Transverse colon (tissue), 4 donors: ENCODE measurements around the gene FHIP2A. TPM values are rescaled to one million over a fixed set of nuclear protein-coding genes. Genes with fewer than 3 reads are reported as not detected.

Experiments
- DNase-seq: peaks from one replicate; pipeline ENCODE4 v3.0.0-alpha.2; 2019
- H3K27ac ChIP-seq, 4 donors: fragments of 200-600 bp; sonication (generic); 2 replicates each; pipeline ENCODE4 v1.5.1; 2016 to 2018; ENCODE audit warnings: inconsistent platforms in 4 of 4
- H3K27me3 ChIP-seq: fragments of 200-600 bp; sonication (generic); 2 replicates; pipeline ENCODE4 v1.5.1; 2017; ENCODE audit warnings: inconsistent platforms
- H3K36me3 ChIP-seq, 4 donors: fragments of 200-600 bp; sonication (generic); 2 replicates each; pipeline ENCODE4 v1.5.1; 2017 to 2019; ENCODE audit warnings: inconsistent platforms in 4 of 4
- H3K4me1 ChIP-seq, 4 donors: fragments of 200-600 bp; sonication (generic); 2 replicates each; pipeline ENCODE4 v1.5.1; 2017 to 2020; ENCODE audit warnings: inconsistent platforms in 4 of 4
- H3K4me3 ChIP-seq, 4 donors: fragments of 200-600 bp; sonication (generic); 1 replicate in 1 of 4; 2 replicates in 3 of 4; pipeline versions ENCODE4 v1.5.1 to v1.6.1; 2017 to 2019; ENCODE audit warnings: inconsistent platforms in 4 of 4
- H3K9me3 ChIP-seq, 2 donors: fragments of 200-600 bp; sonication (generic); 2 replicates each; pipeline ENCODE4 v1.5.1; 2017 to 2019; ENCODE audit warnings: inconsistent platforms in 2 of 2
- EP300 ChIP-seq: sonication (generic); formaldehyde crosslinking; IDR thresholded peaks from one replicate; pipeline ENCODE4 v1.6.1; 2017; ENCODE audit warnings: antibody characterized with exemption, low read depth
- POLR2A ChIP-seq: fragments of 450-650 bp; IDR thresholded peaks from one replicate; pipeline ENCODE4 v1.6.1; 2016; ENCODE audit warnings: antibody characterized with exemption, mild to moderate bottlenecking, moderate library complexity
- POLR2AphosphoS5 ChIP-seq, 3 donors: sonication (generic); formaldehyde crosslinking; IDR thresholded peaks; one replicate each; pipeline ENCODE4 v1.6.1; 2016; ENCODE audit warnings: antibody characterized with exemption in 3 of 3
- WGBS, 2 donors: methylation state at CpG; one replicate each; pipeline ENCODE4 v1.1.5; 2018; ENCODE audit warnings: low coverage in 1 of 2; 5-methylcytosine and 5-hydroxymethylcytosine counted together
- in situ Hi-C, 4 donors: fragments of 200-750 bp; cut with MboI; loops; one replicate each; pipeline versions ENCODE4 v1.15.0 to v1.15.1; 2017; ENCODE audit warnings: low sequenced_read_pairs in 3 of 4, low pct_ligation_motif_present in 1 of 4, low pct_unique_long_range_greater_than_20kb in 1 of 4
- intact Hi-C: fragments of 100-400 bp; cut with DNase I; formaldehyde crosslinking; loops from one replicate; pipeline ENCODE4 v1.15.1; 2023; ENCODE audit warnings: low total_unique reads
- total RNA-seq, 4 donors: library from RNA; depleted of rRNA; stranded (reverse); fragments of >200 nt; gene quantifications; one replicate each; pipeline ENCODE4 v1.1.0, GENCODE V29; 2016
- TF ChIP-seq, protein P1 (sequence below), 5 experiments: fragments of 200-600 bp in 3 of 5; fragments of 450-650 bp in 2 of 5; sonication (generic) in 3 of 5; IDR thresholded peaks; 1 replicate in 2 of 5; 2 replicates in 3 of 5; pipeline ENCODE4 v1.5.1; 2016 to 2017; ENCODE audit warnings: antibody characterized with exemption in 5 of 5, inconsistent platforms in 3 of 5, mild to moderate bottlenecking in 2 of 5, moderate library complexity in 1 of 5

FHIP2A gene
- total RNA-seq, 4 donors from 2014 or later: 17.2 to 218 (median 25.5) TPM

DNA sequence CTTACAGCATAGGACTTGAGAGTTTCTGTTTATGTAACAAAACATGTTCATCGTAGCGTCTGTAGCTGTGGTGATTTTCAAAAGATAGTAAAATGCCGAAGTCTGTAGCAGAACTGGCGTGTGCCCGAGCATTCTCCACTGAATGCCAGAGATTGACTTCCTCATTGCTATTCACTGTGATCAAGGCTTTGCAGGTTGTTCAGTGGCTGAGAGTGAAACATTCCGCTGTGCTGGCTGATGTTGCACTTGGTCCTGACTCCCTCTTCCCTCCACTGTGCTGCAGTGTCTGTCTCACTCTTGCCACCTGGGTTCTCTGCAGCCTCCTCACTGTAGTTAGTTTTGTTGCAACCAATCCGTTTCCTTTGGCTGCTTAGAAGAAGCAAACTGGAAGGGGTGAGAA lies 37.6 kb downstream of the FHIP2A start:
- Histone ChIP-seq H3K4me1 (peaks cover 0 to 13% (median 11%) of the 10 kb centered on the region in 4 donors), H3K36me3 (peaks cover 0 to 38% (median 17%) of the 10 kb centered on the region in 4 donors), H3K4me3 (no peak overlapping the region), H3K27me3 (no peaks in the 10 kb centered on the region), H3K9me3 (no peaks in the 10 kb centered on the region), H3K27ac (no peak overlapping the region)
- WGBS, 2 donors: 38 to 55% methylated on average over 4 to 7 of the region's 7 CpGs
- in situ Hi-C loops: loop anchor here in 1 of 4 donors (25.0 kb wide), 1 partner anchor 253 kb away; no protein-coding TSS in a partner anchor
- DNase-seq: peak; percentile 11
- intact Hi-C loops: no loop called here
- no peak for TF ChIP-seq POLR2A
- TF ChIP-seq EP300: no peak
- no peak for TF ChIP-seq POLR2AphosphoS5 (IDR thresholded peaks at IDR 0.05)
- TF ChIP-seq, protein P1, sequence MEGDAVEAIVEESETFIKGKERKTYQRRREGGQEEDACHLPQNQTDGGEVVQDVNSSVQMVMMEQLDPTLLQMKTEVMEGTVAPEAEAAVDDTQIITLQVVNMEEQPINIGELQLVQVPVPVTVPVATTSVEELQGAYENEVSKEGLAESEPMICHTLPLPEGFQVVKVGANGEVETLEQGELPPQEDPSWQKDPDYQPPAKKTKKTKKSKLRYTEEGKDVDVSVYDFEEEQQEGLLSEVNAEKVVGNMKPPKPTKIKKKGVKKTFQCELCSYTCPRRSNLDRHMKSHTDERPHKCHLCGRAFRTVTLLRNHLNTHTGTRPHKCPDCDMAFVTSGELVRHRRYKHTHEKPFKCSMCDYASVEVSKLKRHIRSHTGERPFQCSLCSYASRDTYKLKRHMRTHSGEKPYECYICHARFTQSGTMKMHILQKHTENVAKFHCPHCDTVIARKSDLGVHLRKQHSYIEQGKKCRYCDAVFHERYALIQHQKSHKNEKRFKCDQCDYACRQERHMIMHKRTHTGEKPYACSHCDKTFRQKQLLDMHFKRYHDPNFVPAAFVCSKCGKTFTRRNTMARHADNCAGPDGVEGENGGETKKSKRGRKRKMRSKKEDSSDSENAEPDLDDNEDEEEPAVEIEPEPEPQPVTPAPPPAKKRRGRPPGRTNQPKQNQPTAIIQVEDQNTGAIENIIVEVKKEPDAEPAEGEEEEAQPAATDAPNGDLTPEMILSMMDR (IDR thresholded peaks at IDR 0.05): no peak

DNA sequence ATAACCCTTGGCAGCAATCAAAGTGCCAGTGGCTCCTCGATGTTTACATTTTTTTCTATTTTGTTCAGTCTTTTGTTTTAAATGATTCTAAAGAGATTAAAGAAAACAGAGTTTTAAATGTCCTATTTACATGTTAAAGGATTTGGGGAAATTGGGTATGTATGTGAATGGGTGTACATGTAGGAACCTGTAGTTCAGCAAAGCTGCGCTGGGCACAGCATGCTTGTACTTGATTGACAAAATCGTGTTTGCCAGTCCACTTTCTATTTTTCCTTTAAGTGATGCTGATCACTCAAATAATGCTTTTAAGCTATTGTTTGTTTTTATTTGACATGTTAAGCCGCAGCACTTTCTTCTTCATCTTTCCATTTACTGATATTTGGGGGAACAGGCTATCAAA lies 40.9 kb downstream of the FHIP2A start:
- Histone ChIP-seq H3K9me3 (no peaks in the 10 kb centered on the region), H3K4me1 (peaks cover 0 to 13% (median 10%) of the 10 kb centered on the region in 4 donors), H3K4me3 (no peak overlapping the region), H3K27ac (no peak overlapping the region), H3K27me3 (no peaks in the 10 kb centered on the region), H3K36me3 (peaks cover 0 to 22% (median 9%) of the 10 kb centered on the region in 4 donors)
- in situ Hi-C loops: loop anchor here in 1 of 4 donors (25.0 kb wide), 1 partner anchor 250 kb away; no protein-coding TSS in a partner anchor
- TF ChIP-seq EP300: no peak
- TF ChIP-seq POLR2A: no peak
- TF ChIP-seq, protein P1 (IDR thresholded peaks at IDR 0.05): no peak
- no peak for TF ChIP-seq POLR2AphosphoS5 (IDR thresholded peaks at IDR 0.05)
- intact Hi-C loops: no loop called here
- 94 to 97% methylated on average over 4 of the region's 4 CpGs for WGBS, 2 donors
- DNase-seq: no peak

DNA sequence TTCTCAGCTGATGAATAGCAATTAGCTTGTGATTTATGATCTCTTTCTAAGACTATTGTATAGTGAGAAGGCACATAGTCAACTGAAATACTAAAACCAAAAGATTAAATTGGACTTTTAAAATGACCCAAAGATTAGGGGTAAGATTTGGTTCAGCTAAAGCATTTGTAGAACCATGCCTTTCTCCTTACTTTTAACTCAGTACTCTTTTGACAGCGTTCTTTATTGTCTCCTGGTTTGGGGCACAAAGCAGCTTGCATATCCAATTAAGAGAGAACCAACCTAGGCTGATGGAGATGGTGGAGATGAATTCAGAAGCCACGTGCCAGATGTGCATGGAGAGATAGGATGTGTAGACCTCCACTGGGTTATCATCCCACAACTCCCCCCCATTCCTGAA lies 45.8 kb downstream of the FHIP2A start:
- no peak for TF ChIP-seq POLR2AphosphoS5 (IDR thresholded peaks at IDR 0.05)
- TF ChIP-seq, protein P1 (IDR thresholded peaks at IDR 0.05): no peak
- TF ChIP-seq POLR2A: no peak
- TF ChIP-seq EP300: no peak
- no peak overlapping the region for H3K27ac ChIP-seq
- H3K4me3 ChIP-seq: no peak overlapping the region
- no peaks in the 10 kb centered on the region for H3K27me3 ChIP-seq
- in situ Hi-C loops: loop anchor here in 1 of 4 donors (25.0 kb wide), 1 partner anchor 245 kb away; no protein-coding TSS in a partner anchor
- intact Hi-C loops: no loop called here
- H3K9me3 ChIP-seq: no peaks in the 10 kb centered on the region
- peaks cover 0 to 4% (median 0%) of the 10 kb centered on the region in 4 donors for H3K36me3 ChIP-seq
- no peak for DNase-seq
- H3K4me1 ChIP-seq: no peaks in the 10 kb centered on the region
- 77 to 98% methylated on average over 2 of the region's 2 CpGs for WGBS, 2 donors

DNA sequence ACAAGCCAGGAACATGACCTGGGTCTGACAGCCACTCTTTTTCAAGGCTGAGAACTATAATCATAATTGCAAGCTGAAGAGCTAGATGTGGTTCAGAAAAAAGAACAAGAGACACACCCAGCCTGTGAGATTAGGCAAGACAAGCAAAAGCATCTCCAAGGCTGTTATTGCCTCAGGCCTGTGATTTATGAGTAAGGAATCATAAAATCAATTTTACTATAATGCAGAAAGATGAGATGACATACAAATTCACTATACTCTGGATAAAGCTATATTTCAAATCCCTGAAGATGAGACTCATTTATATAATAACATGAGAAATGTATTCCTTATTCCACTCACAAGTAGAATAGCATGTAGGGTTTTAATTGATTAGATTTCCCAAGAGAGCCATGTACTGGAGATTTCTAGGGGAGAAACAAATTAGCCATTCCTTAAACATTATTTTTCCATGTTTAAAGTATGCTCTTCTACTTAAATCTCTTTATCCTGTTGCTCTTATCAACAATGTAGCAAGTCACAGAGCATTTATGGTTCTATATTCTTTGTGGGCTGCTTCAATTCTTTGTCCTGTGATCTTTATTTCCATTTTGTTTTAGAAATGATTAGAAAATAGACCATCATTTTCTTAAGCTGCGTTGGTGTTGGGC lies 47.4 kb downstream of the FHIP2A start:
- WGBS, 2 donors: 59 to 73% methylated on average over 1 of the region's 1 CpG
- intact Hi-C loops (no loop called here), in situ Hi-C loops (loop anchor here in 1 of 4 donors (25.0 kb wide), 1 partner anchor 243 kb away; no protein-coding TSS in a partner anchor)
- H3K4me3 ChIP-seq: no peak overlapping the region
- no peaks in the 10 kb centered on the region for H3K9me3 ChIP-seq
- peaks cover 0 to 4% (median 0%) of the 10 kb centered on the region in 4 donors for H3K36me3 ChIP-seq
- DNase-seq: no peak
- TF ChIP-seq EP300: no peak
- no peak for TF ChIP-seq POLR2A
- no peak for TF ChIP-seq POLR2AphosphoS5 (IDR thresholded peaks at IDR 0.05)
- TF ChIP-seq, protein P1 (IDR thresholded peaks at IDR 0.05): no peak
- H3K27ac ChIP-seq: no peak overlapping the region
- no peaks in the 10 kb centered on the region for H3K4me1 ChIP-seq
- H3K27me3 ChIP-seq: no peaks in the 10 kb centered on the region
